GM18526 (cell line): ENCODE data around the gene ZNF780A.

Experiments
- POLR2A ChIP-seq: IDR thresholded peaks from 3 replicates; pipeline ENCODE4 v1.6.1; 2011; ENCODE audit not compliant: insufficient read length; ENCODE audit errors: extremely low read depth

The ZNF780A gene

GRCh38 chr19:40091205-40092129 lies 724 bp upstream of the ZNF780A start:
- TF ChIP-seq POLR2A, result no peak

GRCh38 chr19:40089462-40089861 lies 1.3 kb downstream of the ZNF780A start:
- TF ChIP-seq POLR2A, result no peak

- TF ChIP-seq POLR2A, result no peak
Measured at GRCh38 chr19:40088299-40089047, 2.3 kb downstream of the ZNF780A start.

- TF ChIP-seq POLR2A, result no peak
Measured at GRCh38 chr19:40084948-40085347, 5.8 kb downstream of the ZNF780A start.

GRCh38 chr19:40081411-40081810 lies 9.3 kb downstream of the ZNF780A start:
- TF ChIP-seq POLR2A, result no peak

GRCh38 chr19:40080289-40080688 lies 10.5 kb downstream of the ZNF780A start:
- no peak for TF ChIP-seq POLR2A

- TF ChIP-seq POLR2A, result no peak
Measured at GRCh38 chr19:40078377-40078776, 12.4 kb downstream of the ZNF780A start.

- TF ChIP-seq POLR2A, result no peak
Measured at GRCh38 chr19:40070058-40070457, 20.7 kb downstream of the ZNF780A start.

GRCh38 chr19:40059624-40060023 lies 31.1 kb downstream of the ZNF780A start:
- no peak for TF ChIP-seq POLR2A

- TF ChIP-seq POLR2A, result no peak
Measured at GRCh38 chr19:40057166-40057565, 33.6 kb downstream of the ZNF780A start.

- TF ChIP-seq POLR2A, result no peak
Measured at GRCh38 chr19:40056505-40056904, 34.2 kb downstream of the ZNF780A start.

GRCh38 chr19:40055832-40056504 lies 34.8 kb downstream of the ZNF780A start, which contains the start of gene ZNF780B:
Gene ZNF780B (minus strand): TSS chr19:40056231. CDS start chr19:40050332, 5,899 bp downstream.
- TF ChIP-seq POLR2A, result peak; percentile 63

- TF ChIP-seq POLR2A, result no peak
Measured at GRCh38 chr19:40055049-40055448, 35.7 kb downstream of the ZNF780A start.

- TF ChIP-seq POLR2A, result no peak
Measured at GRCh38 chr19:40054632-40055031, 36.1 kb downstream of the ZNF780A start.

GRCh38 chr19:40053491-40053890 lies 37.3 kb downstream of the ZNF780A start:
- no peak for TF ChIP-seq POLR2A
